ENCODE data around the gene PCDH12. TPM values are rescaled to one million over a fixed set of nuclear protein-coding genes. Genes with fewer than 3 reads are reported as not detected.

The PCDH12 gene
- total RNA-seq, 1 experiment from 2014 or later: 0.15 TPM

DNA sequence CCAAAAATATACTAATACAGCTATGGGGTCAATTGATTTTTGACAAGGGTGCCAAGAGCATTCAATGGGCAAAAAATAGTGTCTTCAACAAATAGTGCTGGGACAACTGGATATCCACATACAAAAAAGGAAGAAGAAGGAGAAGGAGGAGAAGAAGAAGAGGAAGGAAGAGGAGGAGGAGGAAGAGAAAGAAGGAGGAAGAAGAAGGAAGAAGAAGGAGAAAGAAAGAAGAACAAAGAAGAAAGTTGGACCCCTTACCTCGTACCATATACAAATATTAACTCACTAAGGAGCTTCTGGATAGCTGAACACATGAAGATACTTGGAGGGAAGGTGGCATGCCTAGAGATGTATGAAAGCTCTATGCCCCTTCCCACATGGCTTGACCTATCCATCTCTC lies 51.5 kb downstream of the PCDH12 start:
- no peak overlapping the region for H3K4me2 ChIP-seq (ENCODE audit: low read length)
- H3K9ac ChIP-seq (ENCODE audit: low read length): no peak overlapping the region
- no peaks in the 10 kb centered on the region for H3K36me3 ChIP-seq (ENCODE audit: low read depth, low read length)
- peaks cover 5% of the 10 kb centered on the region; the same call in 1 of the 2 replicates for H3K4me1 ChIP-seq (ENCODE audit: insufficient read depth, low read length)
- no TSS peak for BruUV-seq (replicated peaks)
- no peaks in the 10 kb centered on the region for H3F3A ChIP-seq (ENCODE audit: low read length, unreplicated experiment)
- intact Hi-C loops (cut with micrococcal nuclease): no loop called here
- no peaks in the 10 kb centered on the region for H3K27me3 ChIP-seq (ENCODE audit: low read length)
- POLR2A ChIA-PET (ENCODE audit: unreplicated experiment): no interaction called here
- ATAC-seq (no peak), DNase-seq (no peak)
- H3K79me2 ChIP-seq (ENCODE audit: low read length): no peaks in the 10 kb centered on the region
- CTCF ChIA-PET: no interaction called here
- no peak overlapping the region for H3K4me3 ChIP-seq (ENCODE audit: low read length)
- no peaks in the 10 kb centered on the region for H3K9me2 ChIP-seq (replicated peaks; ENCODE audit: low read length)
- TF ChIP-seq EZH2 (IDR thresholded peaks at IDR 0.05; ENCODE audit: low read length, unreplicated experiment): no peak
- TF ChIP-seq, protein P1, sequence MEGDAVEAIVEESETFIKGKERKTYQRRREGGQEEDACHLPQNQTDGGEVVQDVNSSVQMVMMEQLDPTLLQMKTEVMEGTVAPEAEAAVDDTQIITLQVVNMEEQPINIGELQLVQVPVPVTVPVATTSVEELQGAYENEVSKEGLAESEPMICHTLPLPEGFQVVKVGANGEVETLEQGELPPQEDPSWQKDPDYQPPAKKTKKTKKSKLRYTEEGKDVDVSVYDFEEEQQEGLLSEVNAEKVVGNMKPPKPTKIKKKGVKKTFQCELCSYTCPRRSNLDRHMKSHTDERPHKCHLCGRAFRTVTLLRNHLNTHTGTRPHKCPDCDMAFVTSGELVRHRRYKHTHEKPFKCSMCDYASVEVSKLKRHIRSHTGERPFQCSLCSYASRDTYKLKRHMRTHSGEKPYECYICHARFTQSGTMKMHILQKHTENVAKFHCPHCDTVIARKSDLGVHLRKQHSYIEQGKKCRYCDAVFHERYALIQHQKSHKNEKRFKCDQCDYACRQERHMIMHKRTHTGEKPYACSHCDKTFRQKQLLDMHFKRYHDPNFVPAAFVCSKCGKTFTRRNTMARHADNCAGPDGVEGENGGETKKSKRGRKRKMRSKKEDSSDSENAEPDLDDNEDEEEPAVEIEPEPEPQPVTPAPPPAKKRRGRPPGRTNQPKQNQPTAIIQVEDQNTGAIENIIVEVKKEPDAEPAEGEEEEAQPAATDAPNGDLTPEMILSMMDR (conservative IDR thresholded peaks at IDR 0.05; ENCODE audit: low read depth, low read length): no peak
- no peak for TF ChIP-seq EZH2phosphoT487 (IDR thresholded peaks at IDR 0.05; ENCODE audit: borderline replicate concordance, low read length)
- no peaks in the 10 kb centered on the region for H3K9me3 ChIP-seq (ENCODE audit: low read length)
- H2AFZ ChIP-seq (ENCODE audit: low read length): no peak overlapping the region
- no peak overlapping the region for H3K27ac ChIP-seq (ENCODE audit: low read length)
- no peaks in the 10 kb centered on the region for H4K20me1 ChIP-seq (ENCODE audit: low read length)

DNA sequence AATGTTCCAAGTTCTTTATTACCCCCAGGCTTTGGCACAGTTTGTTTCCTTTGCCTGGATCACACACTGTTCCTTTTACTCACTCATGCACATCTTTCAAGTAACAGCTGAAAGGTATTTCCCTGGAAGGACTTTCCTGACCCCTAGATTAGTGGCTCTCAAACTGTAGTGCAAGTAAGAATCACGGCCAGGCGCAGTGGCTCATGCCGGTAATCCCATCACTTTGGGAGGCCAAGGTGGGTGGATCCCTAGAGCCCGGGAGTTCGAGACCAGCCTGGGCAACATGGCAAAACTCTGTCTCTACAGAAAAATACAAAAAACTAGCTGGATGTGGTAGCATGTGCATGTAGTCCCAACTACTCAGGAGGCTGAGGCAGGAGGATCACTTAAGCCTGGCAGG lies 53.5 kb downstream of the PCDH12 start:
- POLR2A ChIA-PET (ENCODE audit: unreplicated experiment): interaction anchor here (1.1 kb wide), 1 partner anchor 19 kb away, joined by 3 read pairs; the partner anchor contains the start of gene DELE1
- CTCF ChIA-PET: no interaction called here
- no TSS peak for BruUV-seq (replicated peaks)
- Histone ChIP-seq H3F3A (ENCODE audit: low read length, unreplicated experiment) (no peaks in the 10 kb centered on the region), H2AFZ (ENCODE audit: low read length) (no peak overlapping the region), H3K27me3 (ENCODE audit: low read length) (no peaks in the 10 kb centered on the region), H3K36me3 (ENCODE audit: low read depth, low read length) (no peaks in the 10 kb centered on the region), H3K4me3 (ENCODE audit: low read length) (no peak overlapping the region), H3K9me3 (ENCODE audit: low read length) (no peaks in the 10 kb centered on the region), H3K9me2 (replicated peaks; ENCODE audit: low read length) (no peaks in the 10 kb centered on the region), H3K79me2 (ENCODE audit: low read length) (no peaks in the 10 kb centered on the region), H3K4me2 (ENCODE audit: low read length) (no peak overlapping the region), H3K9ac (ENCODE audit: low read length) (no peak overlapping the region), H4K20me1 (ENCODE audit: low read length) (no peaks in the 10 kb centered on the region), H3K27ac (ENCODE audit: low read length) (no peak overlapping the region), H3K4me1 (ENCODE audit: insufficient read depth, low read length) (peaks cover 5% of the 10 kb centered on the region; the same call in 1 of the 2 replicates)
- DNase-seq: no peak
- intact Hi-C loops (cut with micrococcal nuclease): no loop called here
- TF ChIP-seq, protein P1 (conservative IDR thresholded peaks at IDR 0.05; ENCODE audit: low read depth, low read length): no peak
- TF ChIP-seq EZH2phosphoT487 (IDR thresholded peaks at IDR 0.05; ENCODE audit: borderline replicate concordance, low read length) (no peak), EZH2 (IDR thresholded peaks at IDR 0.05; ENCODE audit: low read length, unreplicated experiment) (no peak)
- ATAC-seq: no peak

DNA sequence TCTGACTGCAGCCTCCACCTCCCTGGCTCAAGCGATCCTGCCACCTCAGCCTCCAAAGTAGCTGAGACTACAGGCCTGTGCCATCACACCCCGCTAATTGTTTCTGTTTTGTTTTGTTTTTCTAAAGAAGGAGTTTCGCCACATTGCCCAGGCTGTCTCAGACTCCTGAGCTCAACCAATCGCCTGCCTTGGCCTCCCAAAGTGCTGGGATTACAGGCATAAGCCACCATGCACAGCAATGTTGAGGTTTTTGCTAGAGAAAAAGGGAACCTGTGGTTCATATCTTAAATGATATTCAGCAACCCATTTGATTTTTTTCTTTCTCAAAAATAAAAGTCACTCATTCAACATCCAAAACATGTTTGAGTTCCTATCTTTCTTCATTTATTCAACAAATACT lies 54.7 kb downstream of the PCDH12 start:
- Histone ChIP-seq H3K9me2 (replicated peaks; ENCODE audit: low read length) (no peaks in the 10 kb centered on the region), H3F3A (ENCODE audit: low read length, unreplicated experiment) (no peaks in the 10 kb centered on the region), H3K27me3 (ENCODE audit: low read length) (no peaks in the 10 kb centered on the region), H3K4me3 (ENCODE audit: low read length) (no peak overlapping the region), H3K79me2 (ENCODE audit: low read length) (no peaks in the 10 kb centered on the region), H3K9me3 (ENCODE audit: low read length) (no peaks in the 10 kb centered on the region), H4K20me1 (ENCODE audit: low read length) (no peaks in the 10 kb centered on the region), H3K36me3 (ENCODE audit: low read depth, low read length) (no peaks in the 10 kb centered on the region), H3K27ac (ENCODE audit: low read length) (no peak overlapping the region), H3K4me1 (ENCODE audit: insufficient read depth, low read length) (no peaks in the 10 kb centered on the region), H3K4me2 (ENCODE audit: low read length) (no peak overlapping the region), H3K9ac (ENCODE audit: low read length) (no peak overlapping the region), H2AFZ (ENCODE audit: low read length) (no peak overlapping the region)
- ChIA-PET CTCF (no interaction called here), POLR2A (ENCODE audit: unreplicated experiment) (interaction anchor here (0.5 kb wide), 1 partner anchor 128 kb away, joined by 16 read pairs; no protein-coding TSS in a partner anchor)
- DNase-seq (no peak), ATAC-seq (no peak)
- intact Hi-C loops (cut with micrococcal nuclease): no loop called here
- TF ChIP-seq, protein P1 (conservative IDR thresholded peaks at IDR 0.05; ENCODE audit: low read depth, low read length): no peak
- TF ChIP-seq EZH2 (IDR thresholded peaks at IDR 0.05; ENCODE audit: low read length, unreplicated experiment) (no peak), EZH2phosphoT487 (IDR thresholded peaks at IDR 0.05; ENCODE audit: borderline replicate concordance, low read length) (no peak)
- no TSS peak for BruUV-seq (replicated peaks)
